ENCODE measurements around the gene CHST8.

CHST8 gene

DNA sequence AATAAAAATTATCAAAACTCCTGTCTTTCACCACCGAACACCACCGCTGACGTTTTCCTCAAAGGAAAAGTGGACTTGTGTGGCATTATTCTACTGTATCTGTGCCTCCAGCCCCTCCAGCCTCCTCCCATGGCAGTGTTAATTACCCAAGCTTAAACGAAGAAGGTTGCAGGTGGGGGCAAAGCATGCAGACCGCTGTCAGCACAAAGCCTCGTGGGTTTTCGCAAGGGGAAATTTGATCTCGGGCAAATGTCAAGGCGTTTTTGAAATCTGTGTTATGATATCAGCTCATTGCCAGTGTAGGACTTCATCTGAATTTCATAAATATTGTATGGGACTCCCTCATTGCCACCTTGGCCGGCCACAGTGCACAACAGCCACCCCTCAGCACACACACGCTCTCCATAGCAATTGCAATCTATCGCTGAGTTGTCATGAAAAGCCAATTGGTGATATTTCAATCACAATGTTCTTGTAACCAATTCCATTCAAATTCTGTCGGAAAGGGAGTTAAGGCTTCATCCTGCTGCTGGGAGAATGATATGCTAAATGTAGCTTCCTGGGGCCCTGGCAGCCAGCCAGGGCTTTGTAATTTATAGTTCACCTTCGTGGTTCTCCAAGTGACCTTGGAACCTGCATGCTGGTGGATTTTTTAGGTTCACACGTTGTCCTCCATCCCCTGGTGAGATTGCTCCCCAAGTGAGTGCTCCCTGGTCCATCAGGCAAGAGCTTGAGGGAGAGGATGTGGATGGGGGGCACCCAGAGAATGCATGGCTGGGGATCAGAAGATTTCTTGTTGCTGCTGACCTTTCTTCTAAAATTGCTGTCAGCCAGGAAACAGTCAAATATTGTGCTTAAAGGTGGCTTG lies 16.6 kb downstream of the CHST8 start:
- peak overlapping the region; percentile 44; the same call in 1 of the 2 replicates for H3K27ac ChIP-seq (ENCODE audit: low read length)
- H3K4me2 ChIP-seq (ENCODE audit: low read depth, low read length) = peak overlapping the region; percentile 31; the same call in 1 of the 2 replicates
- 0 out of 2 replicates have a peak overlapping the region, but pooled peaks have one; percentile 48 for H2AFZ ChIP-seq (ENCODE audit: low read length)
- no peak overlapping the region for H3K4me3 ChIP-seq (ENCODE audit: low read length)
- TF ChIP-seq EZH2phosphoT487 (IDR thresholded peaks at IDR 0.05; ENCODE audit: low read length) (no peak), EZH2 (optimal IDR thresholded peaks at IDR 0.05; ENCODE audit: low read depth, low read length) (no peak)
- TF ChIP-seq, protein P1, sequence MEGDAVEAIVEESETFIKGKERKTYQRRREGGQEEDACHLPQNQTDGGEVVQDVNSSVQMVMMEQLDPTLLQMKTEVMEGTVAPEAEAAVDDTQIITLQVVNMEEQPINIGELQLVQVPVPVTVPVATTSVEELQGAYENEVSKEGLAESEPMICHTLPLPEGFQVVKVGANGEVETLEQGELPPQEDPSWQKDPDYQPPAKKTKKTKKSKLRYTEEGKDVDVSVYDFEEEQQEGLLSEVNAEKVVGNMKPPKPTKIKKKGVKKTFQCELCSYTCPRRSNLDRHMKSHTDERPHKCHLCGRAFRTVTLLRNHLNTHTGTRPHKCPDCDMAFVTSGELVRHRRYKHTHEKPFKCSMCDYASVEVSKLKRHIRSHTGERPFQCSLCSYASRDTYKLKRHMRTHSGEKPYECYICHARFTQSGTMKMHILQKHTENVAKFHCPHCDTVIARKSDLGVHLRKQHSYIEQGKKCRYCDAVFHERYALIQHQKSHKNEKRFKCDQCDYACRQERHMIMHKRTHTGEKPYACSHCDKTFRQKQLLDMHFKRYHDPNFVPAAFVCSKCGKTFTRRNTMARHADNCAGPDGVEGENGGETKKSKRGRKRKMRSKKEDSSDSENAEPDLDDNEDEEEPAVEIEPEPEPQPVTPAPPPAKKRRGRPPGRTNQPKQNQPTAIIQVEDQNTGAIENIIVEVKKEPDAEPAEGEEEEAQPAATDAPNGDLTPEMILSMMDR (IDR thresholded peaks at IDR 0.05; ENCODE audit: low read length) = no peak
- no peak overlapping the region for H3K9ac ChIP-seq (ENCODE audit: low read length)
- no peaks in the 10 kb centered on the region for H3K9me2 ChIP-seq (replicated peaks; ENCODE audit: insufficient read depth, low read length)
- H3F3A ChIP-seq (ENCODE audit: insufficient read depth, low read length) = no peaks in the 10 kb centered on the region
- H3K79me2 ChIP-seq (ENCODE audit: low read length) = peaks cover 4% of the 10 kb centered on the region; the same call in 1 of the 2 replicates
- H4K20me1 ChIP-seq (ENCODE audit: insufficient read depth, low read length) = no peaks in the 10 kb centered on the region
- H3K27me3 ChIP-seq (replicated peaks; ENCODE audit: insufficient read depth, low read length) = no peaks in the 10 kb centered on the region; the same call in 1 of the 2 replicates
- H3K9me3 ChIP-seq (replicated peaks; ENCODE audit: insufficient read depth, low read length) = no peaks in the 10 kb centered on the region
- no peaks in the 10 kb centered on the region for H3K36me3 ChIP-seq (replicated peaks; ENCODE audit: insufficient read depth, low read length)
- peaks cover 16% of the 10 kb centered on the region for H3K4me1 ChIP-seq (ENCODE audit: low read length)
- no peak for DNase-seq

- Histone ChIP-seq H3K27me3 (replicated peaks; ENCODE audit: insufficient read depth, low read length) (no peaks in the 10 kb centered on the region; the same call in 1 of the 2 replicates), H3K4me3 (ENCODE audit: low read length) (no peak overlapping the region), H3K27ac (ENCODE audit: low read length) (peak overlapping the region; percentile 44; the same call in 1 of the 2 replicates), H3K9ac (ENCODE audit: low read length) (no peak overlapping the region), H3K4me2 (ENCODE audit: low read depth, low read length) (peak overlapping the region; percentile 31; the same call in 1 of the 2 replicates), H3K79me2 (ENCODE audit: low read length) (peaks cover 4% of the 10 kb centered on the region; the same call in 1 of the 2 replicates), H3K4me1 (ENCODE audit: low read length) (peaks cover 16% of the 10 kb centered on the region), H3F3A (ENCODE audit: insufficient read depth, low read length) (no peaks in the 10 kb centered on the region), H4K20me1 (ENCODE audit: insufficient read depth, low read length) (no peaks in the 10 kb centered on the region), H2AFZ (ENCODE audit: low read length) (0 out of 2 replicates have a peak overlapping the region, but pooled peaks have one; percentile 48), H3K9me2 (replicated peaks; ENCODE audit: insufficient read depth, low read length) (no peaks in the 10 kb centered on the region), H3K9me3 (replicated peaks; ENCODE audit: insufficient read depth, low read length) (no peaks in the 10 kb centered on the region), H3K36me3 (replicated peaks; ENCODE audit: insufficient read depth, low read length) (no peaks in the 10 kb centered on the region)
- TF ChIP-seq, protein P1 (IDR thresholded peaks at IDR 0.05; ENCODE audit: low read length) = no peak
- TF ChIP-seq EZH2phosphoT487 (IDR thresholded peaks at IDR 0.05; ENCODE audit: low read length) (no peak), EZH2 (optimal IDR thresholded peaks at IDR 0.05; ENCODE audit: low read depth, low read length) (no peak)
- DNase-seq = peak; percentile 60
These were observed 17.4 kb downstream of the CHST8 start for GRCh38 chr19:33639035-33639681.

DNA sequence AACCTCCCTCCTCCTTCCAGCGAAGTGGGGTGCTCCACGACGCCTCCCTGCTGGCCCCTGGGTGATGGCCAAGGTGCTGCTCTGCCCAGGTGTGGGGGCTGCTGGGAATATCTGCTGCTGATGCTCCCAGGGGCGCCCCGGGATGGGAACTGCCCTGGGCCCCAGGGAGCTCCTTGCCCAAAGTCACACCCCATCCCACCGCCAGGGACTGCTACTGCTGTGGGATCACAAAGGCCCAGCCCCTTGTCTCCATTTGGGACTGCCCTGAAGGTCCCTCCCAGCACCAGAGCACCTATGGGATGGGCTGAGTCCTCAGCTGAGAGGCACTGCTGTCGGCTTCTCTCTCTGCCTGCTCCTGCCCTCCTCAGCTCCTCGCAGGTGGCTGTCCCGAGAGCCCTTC lies 19.0 kb downstream of the CHST8 start:
- H3K27ac ChIP-seq (ENCODE audit: low read length) = no peak overlapping the region
- DNase-seq = no peak

More for the DNA sequence above, 19.0 kb downstream of the CHST8 start:
- Histone ChIP-seq H3K4me2 (ENCODE audit: low read depth, low read length) (no peak overlapping the region), H3K36me3 (replicated peaks; ENCODE audit: insufficient read depth, low read length) (no peaks in the 10 kb centered on the region), H3K9me3 (replicated peaks; ENCODE audit: insufficient read depth, low read length) (no peaks in the 10 kb centered on the region), H3K9ac (ENCODE audit: low read length) (no peak overlapping the region), H3F3A (ENCODE audit: insufficient read depth, low read length) (no peaks in the 10 kb centered on the region), H4K20me1 (ENCODE audit: insufficient read depth, low read length) (no peaks in the 10 kb centered on the region), H2AFZ (ENCODE audit: low read length) (no peak overlapping the region), H3K27me3 (replicated peaks; ENCODE audit: insufficient read depth, low read length) (no peaks in the 10 kb centered on the region; the same call in 1 of the 2 replicates), H3K4me1 (ENCODE audit: low read length) (peaks cover 18% of the 10 kb centered on the region), H3K79me2 (ENCODE audit: low read length) (peaks cover 4% of the 10 kb centered on the region; the same call in 1 of the 2 replicates), H3K4me3 (ENCODE audit: low read length) (no peak overlapping the region), H3K9me2 (replicated peaks; ENCODE audit: insufficient read depth, low read length) (no peaks in the 10 kb centered on the region)
- no peak for TF ChIP-seq EZH2phosphoT487 (IDR thresholded peaks at IDR 0.05; ENCODE audit: low read length)
- TF ChIP-seq, protein P1 (IDR thresholded peaks at IDR 0.05; ENCODE audit: low read length) = no peak
